K562 (cell line): ENCODE data around the gene PSMA1. TPM values are rescaled to one million over a fixed set of nuclear protein-coding genes. Genes with fewer than 3 reads are reported as not detected.

Experiments used
- GABPB2 ChIP-seq: fragments of 250-450 bp; sonication (Bioruptor Pico); conservative IDR thresholded peaks from 2 replicates; pipeline ENCODE4 v1.5.1; 2021; ENCODE audit warnings: mild to moderate bottlenecking
- IRF2 ChIP-seq: sonication (generic); formaldehyde crosslinking; IDR thresholded peaks from 2 replicates; pipeline ENCODE4 v1.8.1; 2022; ENCODE audit warnings: mild to moderate bottlenecking, missing genetic modification reagents
- NONO ChIP-seq, 2 experiments: fragments of 200-400 bp in 1 of 2; fragments of 450-650 bp in 1 of 2; formaldehyde crosslinking in 1 of 2; IDR thresholded peaks; 2 replicates each; pipeline ENCODE4 v1.6.1; 2017; ENCODE audit warnings: low read depth in 2 of 2, mild to moderate bottlenecking in 2 of 2, moderate library complexity in 2 of 2, low read length in 1 of 2
- NR2C2 ChIP-seq, 2 experiments: fragments of 200-800 bp in 1 of 2; sonication (Bioruptor generic) in 1 of 2; sonication (generic) in 1 of 2; formaldehyde crosslinking in 1 of 2; IDR thresholded peaks; 2 replicates each; pipeline versions ENCODE4 v1.6.1 to v1.8.0; 2016 to 2022; ENCODE audit warnings: mild to moderate bottlenecking in 1 of 2, missing compliant biosample characterization in 1 of 2, missing genetic modification characterization in 1 of 2, missing genetic modification reagents in 1 of 2
- RBM22 ChIP-seq: fragments of 200-400 bp; formaldehyde crosslinking; IDR thresholded peaks from 2 replicates; pipeline ENCODE4 v1.6.1; 2018; ENCODE audit warnings: low read length, low read depth; ENCODE audit not compliant: poor library complexity, severe bottlenecking
- RFX5 ChIP-seq: IDR thresholded peaks from 2 replicates; pipeline ENCODE4 v1.6.1; 2011; ENCODE audit warnings: low read depth, mild to moderate bottlenecking, improper control_type of control experiment, low read length
- SIRT6 ChIP-seq: IDR thresholded peaks from one replicate; pipeline ENCODE4 v1.6.1; 2012; ENCODE audit warnings: low read depth, mild to moderate bottlenecking, control low read depth, inconsistent platforms, low read length, moderate library complexity
- TAF1 ChIP-seq: IDR thresholded peaks from 2 replicates; pipeline ENCODE4 v1.6.1; 2011; ENCODE audit warnings: mild to moderate bottlenecking, low read length, moderate library complexity; ENCODE audit not compliant: insufficient read depth, control insufficient read depth, severe bottlenecking; ENCODE audit errors: extremely low read depth
- TRIM24 ChIP-seq, 2 experiments: fragments of 450-650 bp; IDR thresholded peaks; 2 replicates each; pipeline ENCODE4 v1.6.1; 2016
- USF2 ChIP-seq: sonication (generic); formaldehyde crosslinking; IDR thresholded peaks from 2 replicates; pipeline ENCODE4 v1.5.0; 2020; ENCODE audit warnings: missing genetic modification reagents
- ZFPM2 ChIP-seq: fragments of 250-450 bp; sonication (Bioruptor Pico); IDR thresholded peaks from 2 replicates; pipeline ENCODE4 v1.5.1; 2022; ENCODE audit warnings: mild to moderate bottlenecking
- ZNF12 ChIP-seq: sonication (generic); formaldehyde crosslinking; IDR thresholded peaks from 2 replicates; pipeline ENCODE4 v1.4.0; 2020; ENCODE audit warnings: mild to moderate bottlenecking, missing genetic modification reagents
- ZNF282 ChIP-seq: sonication (generic); formaldehyde crosslinking; IDR thresholded peaks from 2 replicates; pipeline ENCODE4 v1.8.1; 2023; ENCODE audit warnings: missing genetic modification reagents
- polyA plus RNA-seq, 8 experiments: library from polyadenylated mRNA; depleted of rRNA in 4 of 8; stranded (reverse) in 5 of 8; unstranded in 3 of 8; fragments of >200 nt; fragmentation: Nextera tagmentation in 2 of 8; fragmentation: Illumina TruSeq in 1 of 8; extraction: Ambion mirVana in 2 of 8; extraction: Trizol in 1 of 8; gene quantifications; 2 replicates each; pipeline versions ENCODE4 v1.2.1 to v1.2.3, GENCODE V29; 2011 to 2014; ENCODE audit warnings: inconsistent platforms in 1 of 8, missing spikeins in 1 of 8
- total RNA-seq, 7 experiments: library from RNA; depleted of rRNA in 6 of 7; stranded (reverse); fragments of >200 nt in 6 of 7; fragmentation: Illumina TruSeq in 2 of 7; extraction: Trizol in 2 of 7; gene quantifications; 2 replicates each; pipeline versions ENCODE4 v1.2.1 to v1.2.3, GENCODE V29; 2011 to 2021; ENCODE audit warnings: low replicate concordance in 1 of 7
- TF ChIP-seq, protein P1 (sequence below): IDR thresholded peaks from 3 replicates; pipeline ENCODE4 v1.6.1; 2011; ENCODE audit warnings: borderline replicate concordance, mild to moderate bottlenecking, moderate library complexity; ENCODE audit not compliant: insufficient read length; ENCODE audit errors: extremely low read depth
- TF ChIP-seq, protein P2 (sequence below): sonication (generic); formaldehyde crosslinking; IDR thresholded peaks from 2 replicates; pipeline ENCODE4 v1.8.1; 2023; ENCODE audit warnings: mild to moderate bottlenecking, missing genetic modification reagents
- TF ChIP-seq, protein P3 (sequence below): fragments of 450-650 bp; IDR thresholded peaks from one replicate; pipeline ENCODE4 v1.6.1; 2018; ENCODE audit warnings: mild to moderate bottlenecking, moderate library complexity; ENCODE audit not compliant: partially characterized antibody
- TF ChIP-seq, protein P4 (sequence below): fragments of 250-450 bp; sonication (Bioruptor Pico); IDR thresholded peaks from 2 replicates; pipeline ENCODE4 v1.8.0; 2022; ENCODE audit warnings: inconsistent platforms

PSMA1 gene
- total and polyA plus RNA-seq, 9 of the 15 experiments (the other 6 are each of a cell fraction or from before 2014, with no cell fraction given) = 283 to 1,007 (median 424) TPM

DNA sequence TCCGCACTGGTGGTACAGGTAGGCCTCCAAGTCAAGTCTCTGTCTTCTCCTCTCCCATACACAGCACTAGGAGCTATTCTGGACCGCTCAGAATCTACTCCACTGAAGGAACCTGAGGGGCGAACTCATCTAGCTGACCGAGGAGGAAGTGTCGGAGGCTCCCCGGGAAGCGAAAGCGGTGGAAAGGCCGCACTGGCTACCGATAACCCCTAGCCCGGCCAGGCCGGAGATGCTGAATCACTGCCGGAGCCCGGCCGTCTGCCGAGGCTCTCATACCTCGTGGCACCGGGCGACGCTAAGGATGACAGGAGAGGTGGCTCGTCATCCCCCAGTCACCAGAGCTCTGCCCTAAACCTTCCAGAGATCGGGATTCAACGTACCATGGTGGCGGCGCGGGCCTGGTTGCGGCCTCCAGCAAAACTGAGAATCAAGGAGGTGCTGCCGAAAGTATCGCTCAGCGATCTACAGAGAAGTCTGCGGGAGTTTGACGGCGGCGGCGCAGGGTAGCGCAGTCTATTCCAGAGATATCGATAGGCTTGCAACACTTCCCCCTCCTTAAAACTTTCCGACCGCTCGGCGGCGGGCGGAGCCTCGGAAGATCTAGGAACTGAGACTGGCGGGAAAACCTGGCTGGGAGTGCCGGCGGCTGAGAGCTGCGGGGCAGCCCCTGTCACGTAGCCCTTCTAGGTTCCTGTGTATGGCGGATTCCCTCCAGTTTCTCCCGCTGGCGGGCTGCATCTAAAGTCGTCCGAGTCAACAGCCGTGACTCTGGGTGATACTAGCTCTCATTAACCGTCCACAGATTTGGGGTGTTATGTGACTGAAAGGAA, at the start of gene PSMA1 (continued):
- TF ChIP-seq, protein P1, sequence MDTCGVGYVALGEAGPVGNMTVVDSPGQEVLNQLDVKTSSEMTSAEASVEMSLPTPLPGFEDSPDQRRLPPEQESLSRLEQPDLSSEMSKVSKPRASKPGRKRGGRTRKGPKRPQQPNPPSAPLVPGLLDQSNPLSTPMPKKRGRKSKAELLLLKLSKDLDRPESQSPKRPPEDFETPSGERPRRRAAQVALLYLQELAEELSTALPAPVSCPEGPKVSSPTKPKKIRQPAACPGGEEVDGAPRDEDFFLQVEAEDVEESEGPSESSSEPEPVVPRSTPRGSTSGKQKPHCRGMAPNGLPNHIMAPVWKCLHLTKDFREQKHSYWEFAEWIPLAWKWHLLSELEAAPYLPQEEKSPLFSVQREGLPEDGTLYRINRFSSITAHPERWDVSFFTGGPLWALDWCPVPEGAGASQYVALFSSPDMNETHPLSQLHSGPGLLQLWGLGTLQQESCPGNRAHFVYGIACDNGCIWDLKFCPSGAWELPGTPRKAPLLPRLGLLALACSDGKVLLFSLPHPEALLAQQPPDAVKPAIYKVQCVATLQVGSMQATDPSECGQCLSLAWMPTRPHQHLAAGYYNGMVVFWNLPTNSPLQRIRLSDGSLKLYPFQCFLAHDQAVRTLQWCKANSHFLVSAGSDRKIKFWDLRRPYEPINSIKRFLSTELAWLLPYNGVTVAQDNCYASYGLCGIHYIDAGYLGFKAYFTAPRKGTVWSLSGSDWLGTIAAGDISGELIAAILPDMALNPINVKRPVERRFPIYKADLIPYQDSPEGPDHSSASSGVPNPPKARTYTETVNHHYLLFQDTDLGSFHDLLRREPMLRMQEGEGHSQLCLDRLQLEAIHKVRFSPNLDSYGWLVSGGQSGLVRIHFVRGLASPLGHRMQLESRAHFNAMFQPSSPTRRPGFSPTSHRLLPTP = no peak
- TF ChIP-seq ZFPM2 (no peak), IRF2 (no peak), TAF1 (peak; percentile 85), USF2 (CRISPR knock-in tag) (no peak), RFX5 (no peak), ZNF282 (CRISPR knock-in tag) (no peak), GABPB2 (CRISPR knock-in tag) (no peak), RBM22 (no peak), NR2C2 (CRISPR knock-in tag; IDR thresholded peaks at IDR 0.05) (peak; percentile 44; the same call in 1 of the 2 replicates), NR2C2 (tag; IDR thresholded peaks at IDR 0.05) (peak; percentile 92), SIRT6 (no peak), ZNF12 (CRISPR knock-in tag) (peak; percentile 79; the same call in 1 of the 2 replicates), TRIM24 (IDR thresholded peaks at IDR 0.05) (peak; percentile 22 to 60; a peak in 3 of 4 replicates), NONO (IDR thresholded peaks at IDR 0.05; ENCODE audit: low read depth in 2 of 2, low read length in 1 of 2) (no peak)
- TF ChIP-seq, protein P2, sequence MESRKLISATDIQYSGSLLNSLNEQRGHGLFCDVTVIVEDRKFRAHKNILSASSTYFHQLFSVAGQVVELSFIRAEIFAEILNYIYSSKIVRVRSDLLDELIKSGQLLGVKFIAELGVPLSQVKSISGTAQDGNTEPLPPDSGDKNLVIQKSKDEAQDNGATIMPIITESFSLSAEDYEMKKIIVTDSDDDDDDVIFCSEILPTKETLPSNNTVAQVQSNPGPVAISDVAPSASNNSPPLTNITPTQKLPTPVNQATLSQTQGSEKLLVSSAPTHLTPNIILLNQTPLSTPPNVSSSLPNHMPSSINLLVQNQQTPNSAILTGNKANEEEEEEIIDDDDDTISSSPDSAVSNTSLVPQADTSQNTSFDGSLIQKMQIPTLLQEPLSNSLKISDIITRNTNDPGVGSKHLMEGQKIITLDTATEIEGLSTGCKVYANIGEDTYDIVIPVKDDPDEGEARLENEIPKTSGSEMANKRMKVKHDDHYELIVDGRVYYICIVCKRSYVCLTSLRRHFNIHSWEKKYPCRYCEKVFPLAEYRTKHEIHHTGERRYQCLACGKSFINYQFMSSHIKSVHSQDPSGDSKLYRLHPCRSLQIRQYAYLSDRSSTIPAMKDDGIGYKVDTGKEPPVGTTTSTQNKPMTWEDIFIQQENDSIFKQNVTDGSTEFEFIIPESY (CRISPR knock-in tag) = no peak
- TF ChIP-seq, protein P3, sequence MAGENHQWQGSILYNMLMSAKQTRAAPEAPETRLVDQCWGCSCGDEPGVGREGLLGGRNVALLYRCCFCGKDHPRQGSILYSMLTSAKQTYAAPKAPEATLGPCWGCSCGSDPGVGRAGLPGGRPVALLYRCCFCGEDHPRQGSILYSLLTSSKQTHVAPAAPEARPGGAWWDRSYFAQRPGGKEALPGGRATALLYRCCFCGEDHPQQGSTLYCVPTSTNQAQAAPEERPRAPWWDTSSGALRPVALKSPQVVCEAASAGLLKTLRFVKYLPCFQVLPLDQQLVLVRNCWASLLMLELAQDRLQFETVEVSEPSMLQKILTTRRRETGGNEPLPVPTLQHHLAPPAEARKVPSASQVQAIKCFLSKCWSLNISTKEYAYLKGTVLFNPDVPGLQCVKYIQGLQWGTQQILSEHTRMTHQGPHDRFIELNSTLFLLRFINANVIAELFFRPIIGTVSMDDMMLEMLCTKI = no peak
- TF ChIP-seq, protein P4, sequence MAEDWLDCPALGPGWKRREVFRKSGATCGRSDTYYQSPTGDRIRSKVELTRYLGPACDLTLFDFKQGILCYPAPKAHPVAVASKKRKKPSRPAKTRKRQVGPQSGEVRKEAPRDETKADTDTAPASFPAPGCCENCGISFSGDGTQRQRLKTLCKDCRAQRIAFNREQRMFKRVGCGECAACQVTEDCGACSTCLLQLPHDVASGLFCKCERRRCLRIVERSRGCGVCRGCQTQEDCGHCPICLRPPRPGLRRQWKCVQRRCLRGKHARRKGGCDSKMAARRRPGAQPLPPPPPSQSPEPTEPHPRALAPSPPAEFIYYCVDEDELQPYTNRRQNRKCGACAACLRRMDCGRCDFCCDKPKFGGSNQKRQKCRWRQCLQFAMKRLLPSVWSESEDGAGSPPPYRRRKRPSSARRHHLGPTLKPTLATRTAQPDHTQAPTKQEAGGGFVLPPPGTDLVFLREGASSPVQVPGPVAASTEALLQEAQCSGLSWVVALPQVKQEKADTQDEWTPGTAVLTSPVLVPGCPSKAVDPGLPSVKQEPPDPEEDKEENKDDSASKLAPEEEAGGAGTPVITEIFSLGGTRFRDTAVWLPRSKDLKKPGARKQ (CRISPR knock-in tag) = no peak
